Endothelial cell (in vitro differentiated cells): ENCODE data around the gene CIAO3. TPM values are rescaled to one million over a fixed set of nuclear protein-coding genes. Genes with fewer than 3 reads are reported as not detected.

Experiments
- DNase-seq: peaks from one replicate; pipeline ENCODE4 v3.0.0; 2021; ENCODE audit warnings: low spot score
- H3K27ac Mint-ChIP-seq: one replicate; pipeline ENCODE4 v1.8.0; 2021; ENCODE audit warnings: mixed read lengths, inconsistent platforms; ENCODE audit not compliant: unreplicated experiment
- H3K27me3 Mint-ChIP-seq: one replicate; pipeline ENCODE4 v1.8.0; 2021; ENCODE audit warnings: mild to moderate bottlenecking, moderate library complexity, mixed read lengths, inconsistent platforms; ENCODE audit not compliant: unreplicated experiment
- H3K36me3 Mint-ChIP-seq: one replicate; pipeline ENCODE4 v1.8.0; 2021; ENCODE audit warnings: mild to moderate bottlenecking, low read depth, mixed read lengths, inconsistent platforms; ENCODE audit not compliant: unreplicated experiment
- H3K4me1 Mint-ChIP-seq: one replicate; pipeline ENCODE4 v1.8.0; 2021; ENCODE audit warnings: mild to moderate bottlenecking, mixed read lengths, inconsistent platforms; ENCODE audit not compliant: unreplicated experiment
- H3K4me3 Mint-ChIP-seq: one replicate; pipeline ENCODE4 v1.8.0; 2021; ENCODE audit warnings: mild to moderate bottlenecking, mixed read lengths, inconsistent platforms; ENCODE audit not compliant: unreplicated experiment
- H3K9me3 Mint-ChIP-seq: one replicate; pipeline ENCODE4 v1.8.0; 2021; ENCODE audit warnings: mixed read lengths, inconsistent platforms; ENCODE audit not compliant: unreplicated experiment
- CTCF ChIP-seq: fragments of 200-600 bp; sonication (generic); IDR thresholded peaks from one replicate; pipeline ENCODE4 v1.5.0; 2021; ENCODE audit warnings: antibody characterized with exemption; ENCODE audit not compliant: unreplicated experiment
- microRNA-seq: library from miRNA; unstranded; fragments of <30 nt; microRNA quantifications from one replicate; pipeline ENCODE4, GENCODE V29; 2020; ENCODE audit not compliant: unreplicated experiment
- total RNA-seq: library from RNA; stranded (reverse); fragmentation: NEBNext Ultra II Directional; extraction: Animal tissue kit (Norgen Biotek cat#: 25700); gene quantifications from one replicate; pipeline ENCODE4 v1.2.1, GENCODE V29; 2021; ENCODE audit not compliant: unreplicated experiment

Gene CIAO3
- total RNA-seq, 1 donor from 2014 or later = 51.0 TPM

- peaks cover 5% of the 10 kb centered on the region for H3K36me3 Mint-ChIP-seq
- peaks cover 17% of the 10 kb centered on the region for H3K27me3 Mint-ChIP-seq
- TF ChIP-seq CTCF = no peak
- H3K4me3 Mint-ChIP-seq = peak within 1 kb of the TSS; percentile 90
- no peaks in the 10 kb centered on the region for H3K9me3 Mint-ChIP-seq
- no peak within 1 kb of the TSS for H3K27ac Mint-ChIP-seq
- H3K4me1 Mint-ChIP-seq = peaks cover 6% of the 10 kb centered on the region
- peak; percentile 94 for DNase-seq
Measured at GRCh38 chr16:679814-680624, 60.8 kb downstream of the CIAO3 start, which contains the start of gene STUB1. STUB1 (plus strand) TSS chr16:680410; CDS start chr16:680526, 116 bp downstream.

Small RNAs within 50 kb of the gene (microRNA-seq; reads per million reads assigned to microRNA genes)
- gene MIR662 = not detected

Other genes with a start within 250 kb of the CIAO3 start
- 49.0 TPM for gene CAPN15, start 213.3 kb downstream of the CIAO3 start, total RNA-seq
- not detected for gene PRR35, start 180.6 kb downstream of the CIAO3 start, total RNA-seq
- gene NHLRC4, start 174.0 kb downstream of the CIAO3 start, total RNA-seq = 0.69 TPM
- 38.4 TPM for gene PIGQ, start 171.0 kb downstream of the CIAO3 start, total RNA-seq
- 18.5 TPM for gene RAB40C, start 150.9 kb downstream of the CIAO3 start, total RNA-seq
- gene WFIKKN1, start 110.0 kb downstream of the CIAO3 start, total RNA-seq = 0.44 TPM
- 48.5 TPM for gene METTL26, start 104.7 kb downstream of the CIAO3 start, total RNA-seq
- 2.9 TPM for gene MCRIP2, start 99.2 kb downstream of the CIAO3 start, total RNA-seq
- 25.2 TPM for gene WDR90, start 91.6 kb downstream of the CIAO3 start, total RNA-seq
- 121 TPM for gene RHOT2, start 72.9 kb downstream of the CIAO3 start, total RNA-seq
- gene RHBDL1, start 65.3 kb downstream of the CIAO3 start, total RNA-seq = 1.6 TPM
- 93.7 TPM for gene STUB1, start 60.6 kb downstream of the CIAO3 start, total RNA-seq
- gene JMJD8, start 56.7 kb downstream of the CIAO3 start, total RNA-seq = 31.6 TPM
- gene WDR24, start 50.6 kb downstream of the CIAO3 start, total RNA-seq = 16.1 TPM
- gene FBXL16, start 35.2 kb downstream of the CIAO3 start, total RNA-seq = not detected
- gene METRN, start 25.9 kb downstream of the CIAO3 start, total RNA-seq = 11.2 TPM
- gene ANTKMT, start 19.9 kb downstream of the CIAO3 start, total RNA-seq = 11.1 TPM
- gene CCDC78, start 14.6 kb downstream of the CIAO3 start, total RNA-seq = 0.85 TPM
- gene HAGHL, start 13.9 kb downstream of the CIAO3 start, total RNA-seq = 1.5 TPM
- gene MSLN, start 19.7 kb upstream of the CIAO3 start, total RNA-seq = 0.44 TPM
- gene RPUSD1, start 47.4 kb upstream of the CIAO3 start, total RNA-seq = 27.6 TPM
- gene CHTF18, start 47.6 kb upstream of the CIAO3 start, total RNA-seq = 56.8 TPM
- gene GNG13, start 59.7 kb upstream of the CIAO3 start, total RNA-seq = not detected
- gene LMF1, start 230.0 kb upstream of the CIAO3 start, total RNA-seq = 21.7 TPM
- 4.3 TPM for gene SOX8, start 240.8 kb upstream of the CIAO3 start, total RNA-seq